BE2C (cell line): ENCODE data around the gene MMP8. TPM values are rescaled to one million over a fixed set of nuclear protein-coding genes. Genes with fewer than 3 reads are reported as not detected.

Source experiments
- DNase-seq: peaks from one replicate; pipeline ENCODE4 v3.0.0-alpha.2; 2020
- H3K27me3 ChIP-seq: fragments of 250-450 bp; sonication (Bioruptor Pico); 2 replicates; pipeline ENCODE4 v1.5.1; 2020; ENCODE audit warnings: mild to moderate bottlenecking
- H3K36me3 ChIP-seq: fragments of 250-450 bp; sonication (Bioruptor Pico); 2 replicates; pipeline ENCODE4 v1.5.1; 2020; ENCODE audit warnings: mild to moderate bottlenecking
- H3K4me1 ChIP-seq: fragments of 250-450 bp; sonication (Bioruptor Pico); 2 replicates; pipeline ENCODE4 v1.5.1; 2020
- H3K4me3 ChIP-seq: 2 replicates; pipeline ENCODE4 v1.5.1; 2011; ENCODE audit warnings: low read depth, low read length
- H3K9me3 ChIP-seq: fragments of 250-450 bp; sonication (Bioruptor Pico); 2 replicates; pipeline ENCODE4 v1.5.1; 2020
- polyA plus RNA-seq: library from polyadenylated mRNA; unstranded; fragments of >200 nt; gene quantifications from one replicate; pipeline ENCODE4 v1.2.1, GENCODE V29; 2012; ENCODE audit warnings: low read depth, missing spikeins; ENCODE audit not compliant: insufficient read length, insufficient read depth
- TF ChIP-seq, protein P1 (sequence below): IDR thresholded peaks from 2 replicates; pipeline ENCODE4 v1.5.1; 2012; ENCODE audit warnings: mild to moderate bottlenecking, low read depth, low read length

Gene MMP8, protein sequence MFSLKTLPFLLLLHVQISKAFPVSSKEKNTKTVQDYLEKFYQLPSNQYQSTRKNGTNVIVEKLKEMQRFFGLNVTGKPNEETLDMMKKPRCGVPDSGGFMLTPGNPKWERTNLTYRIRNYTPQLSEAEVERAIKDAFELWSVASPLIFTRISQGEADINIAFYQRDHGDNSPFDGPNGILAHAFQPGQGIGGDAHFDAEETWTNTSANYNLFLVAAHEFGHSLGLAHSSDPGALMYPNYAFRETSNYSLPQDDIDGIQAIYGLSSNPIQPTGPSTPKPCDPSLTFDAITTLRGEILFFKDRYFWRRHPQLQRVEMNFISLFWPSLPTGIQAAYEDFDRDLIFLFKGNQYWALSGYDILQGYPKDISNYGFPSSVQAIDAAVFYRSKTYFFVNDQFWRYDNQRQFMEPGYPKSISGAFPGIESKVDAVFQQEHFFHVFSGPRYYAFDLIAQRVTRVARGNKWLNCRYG
- not detected for polyA plus RNA-seq

DNA sequence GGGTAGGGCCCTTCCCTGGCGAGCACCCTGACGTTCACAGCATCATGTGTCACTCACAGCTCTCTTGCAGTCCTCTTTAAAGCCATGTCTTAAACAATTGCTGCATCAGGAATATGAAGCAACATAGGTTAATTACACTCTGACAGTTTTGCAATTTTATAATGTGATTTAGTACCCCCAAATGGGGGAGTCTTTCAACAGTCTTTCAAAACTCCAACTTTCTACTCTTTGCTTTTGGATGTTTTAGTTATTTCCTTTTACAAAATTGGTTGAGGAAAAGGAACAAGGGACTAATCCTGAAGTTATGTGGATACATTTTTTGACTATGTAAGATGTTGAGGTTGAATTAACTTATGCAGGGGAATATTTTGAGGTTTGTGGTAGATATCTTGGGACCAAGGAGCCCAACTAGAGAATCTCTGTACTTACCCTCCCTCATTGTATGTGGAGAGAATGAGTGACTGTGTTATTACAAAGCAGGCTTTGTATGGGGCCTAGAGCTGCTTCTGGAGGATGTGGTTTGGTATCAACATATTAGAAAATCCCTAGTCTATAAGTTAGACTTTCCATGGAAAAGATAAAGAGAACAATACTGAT, at the start of gene MMP8:
Gene MMP8 (minus strand): TSS at position 51 of the 597 bp plus-strand sequence. CDS start 99 bp downstream, outside the sequence.
- Histone ChIP-seq H3K4me3 (no peak within 1 kb of the TSS), H3K9me3 (no peaks in the 10 kb centered on the region), H3K4me1 (no peaks in the 10 kb centered on the region), H3K27me3 (peaks cover 3% of the 10 kb centered on the region; the same call in 1 of the 2 replicates), H3K36me3 (no peaks in the 10 kb centered on the region)
- DNase-seq = no peak
- TF ChIP-seq, protein P1, sequence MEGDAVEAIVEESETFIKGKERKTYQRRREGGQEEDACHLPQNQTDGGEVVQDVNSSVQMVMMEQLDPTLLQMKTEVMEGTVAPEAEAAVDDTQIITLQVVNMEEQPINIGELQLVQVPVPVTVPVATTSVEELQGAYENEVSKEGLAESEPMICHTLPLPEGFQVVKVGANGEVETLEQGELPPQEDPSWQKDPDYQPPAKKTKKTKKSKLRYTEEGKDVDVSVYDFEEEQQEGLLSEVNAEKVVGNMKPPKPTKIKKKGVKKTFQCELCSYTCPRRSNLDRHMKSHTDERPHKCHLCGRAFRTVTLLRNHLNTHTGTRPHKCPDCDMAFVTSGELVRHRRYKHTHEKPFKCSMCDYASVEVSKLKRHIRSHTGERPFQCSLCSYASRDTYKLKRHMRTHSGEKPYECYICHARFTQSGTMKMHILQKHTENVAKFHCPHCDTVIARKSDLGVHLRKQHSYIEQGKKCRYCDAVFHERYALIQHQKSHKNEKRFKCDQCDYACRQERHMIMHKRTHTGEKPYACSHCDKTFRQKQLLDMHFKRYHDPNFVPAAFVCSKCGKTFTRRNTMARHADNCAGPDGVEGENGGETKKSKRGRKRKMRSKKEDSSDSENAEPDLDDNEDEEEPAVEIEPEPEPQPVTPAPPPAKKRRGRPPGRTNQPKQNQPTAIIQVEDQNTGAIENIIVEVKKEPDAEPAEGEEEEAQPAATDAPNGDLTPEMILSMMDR = no peak

DNA sequence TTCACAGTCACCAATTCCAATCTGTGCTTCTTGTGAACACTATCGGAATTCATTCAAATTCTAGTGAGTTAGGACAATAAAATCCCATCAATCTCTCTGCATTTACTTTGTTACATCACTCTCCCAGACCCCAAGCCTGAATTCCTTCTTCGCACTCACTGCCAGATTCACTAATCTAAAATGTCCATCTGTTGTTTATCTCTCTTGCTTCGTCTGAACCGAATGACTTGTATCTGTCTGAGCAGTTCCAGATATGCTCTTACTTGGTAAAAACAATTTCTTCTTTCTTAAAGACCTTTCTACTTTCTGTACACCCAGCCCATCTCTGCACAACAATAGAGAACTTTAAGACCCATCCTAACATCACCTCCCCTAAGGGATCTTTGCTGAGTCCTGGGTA, 48.6 kb upstream of the MMP8 start:
- no peaks in the 10 kb centered on the region for H3K36me3 ChIP-seq
- no peak for DNase-seq
- H3K4me3 ChIP-seq = no peak overlapping the region
- no peaks in the 10 kb centered on the region for H3K4me1 ChIP-seq
- H3K9me3 ChIP-seq = no peaks in the 10 kb centered on the region
- TF ChIP-seq, protein P1 = no peak
- H3K27me3 ChIP-seq = no peaks in the 10 kb centered on the region

DNA sequence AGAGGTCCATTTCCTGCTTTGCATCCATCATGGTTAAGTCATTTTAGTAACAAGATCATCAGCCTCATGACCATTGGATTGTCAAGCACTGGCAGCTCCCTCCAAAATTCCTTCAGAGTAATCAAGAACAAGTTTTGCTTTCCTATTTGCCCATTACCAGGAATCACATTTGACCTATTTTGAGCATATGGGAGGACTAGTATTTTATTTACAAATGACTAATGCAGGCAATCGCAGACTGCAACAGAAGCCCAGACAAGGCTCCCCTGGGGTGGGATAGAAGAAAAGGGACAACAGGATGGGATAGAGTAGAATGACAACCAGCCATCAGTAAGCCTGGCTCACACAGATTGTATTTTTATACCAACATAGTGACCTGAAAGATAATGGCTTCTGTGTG, 46.6 kb upstream of the MMP8 start:
- Histone ChIP-seq H3K9me3 (no peaks in the 10 kb centered on the region), H3K27me3 (no peaks in the 10 kb centered on the region; the same call in none of the 2 replicates), H3K4me1 (no peaks in the 10 kb centered on the region), H3K36me3 (no peaks in the 10 kb centered on the region), H3K4me3 (no peak overlapping the region)
- no peak for DNase-seq
- TF ChIP-seq, protein P1 = no peak

DNA sequence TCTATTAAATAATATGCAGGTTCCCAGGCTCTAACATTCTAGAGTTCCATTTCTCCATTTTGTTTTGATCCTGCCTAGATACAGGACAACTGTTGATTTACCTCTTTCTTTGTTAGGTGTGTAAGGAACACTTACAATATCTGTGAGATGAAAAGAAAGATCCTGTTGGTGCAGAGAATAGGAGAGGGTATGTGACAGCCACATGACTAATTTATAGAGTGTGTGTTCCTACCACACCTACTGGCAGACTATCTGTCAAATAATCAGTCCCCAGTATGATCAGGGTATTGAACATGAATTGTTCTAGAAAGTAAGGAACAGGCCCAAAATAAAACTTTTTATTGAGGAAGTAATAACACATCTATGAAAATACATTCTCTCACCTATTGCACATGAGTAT, 45.4 kb upstream of the MMP8 start:
- TF ChIP-seq, protein P1 = no peak
- DNase-seq = no peak

GRCh38 chr11:102767800-102768199, 43.0 kb upstream of the MMP8 start:
- DNase-seq = no peak
- no peaks in the 10 kb centered on the region for H3K9me3 ChIP-seq
- no peaks in the 10 kb centered on the region for H3K4me1 ChIP-seq
- no peak overlapping the region for H3K4me3 ChIP-seq
- no peaks in the 10 kb centered on the region for H3K36me3 ChIP-seq
- H3K27me3 ChIP-seq = no peaks in the 10 kb centered on the region; the same call in none of the 2 replicates
- TF ChIP-seq, protein P1 = no peak

More for the DNA sequence above, 45.4 kb upstream of the MMP8 start:
- H3K27me3 ChIP-seq = no peaks in the 10 kb centered on the region; the same call in none of the 2 replicates
- H3K4me1 ChIP-seq = no peaks in the 10 kb centered on the region
- no peaks in the 10 kb centered on the region for H3K36me3 ChIP-seq
- no peaks in the 10 kb centered on the region for H3K9me3 ChIP-seq
- H3K4me3 ChIP-seq = no peak overlapping the region
